ENCODE data around the gene CCR6.
"Not testable (repeated sequence)": the region's sequence is repeated elsewhere in the genome, so short reads cannot be mapped to it uniquely, and the experiment has no call there.

CCR6 gene

GRCh38 chr6:167165858-167166471 lies 43.1 kb downstream of the CCR6 start:
- DNase-seq (ENCODE audit: insufficient read length, low spot score) (no peak), FAIRE-seq (no peak)

GRCh38 chr6:167167699-167168098 lies 44.8 kb downstream of the CCR6 start:
- not testable (repeated sequence) for DNase-seq (ENCODE audit: insufficient read length, low spot score); FAIRE-seq

- FAIRE-seq; DNase-seq (ENCODE audit: insufficient read length, low spot score): not testable (repeated sequence)
These were observed 45.4 kb downstream of the CCR6 start for GRCh38 chr6:167168296-167168695.

- not testable (repeated sequence) for FAIRE-seq; DNase-seq (ENCODE audit: insufficient read length, low spot score)
These were observed 47.0 kb downstream of the CCR6 start for GRCh38 chr6:167169867-167170266.

- DNase-seq (ENCODE audit: insufficient read length, low spot score); FAIRE-seq: not testable (repeated sequence)
These were observed 48.4 kb downstream of the CCR6 start for GRCh38 chr6:167171300-167171699.

GRCh38 chr6:167172011-167172410 lies 49.1 kb downstream of the CCR6 start:
- not testable (repeated sequence) for DNase-seq (ENCODE audit: insufficient read length, low spot score); FAIRE-seq

GRCh38 chr6:167177271-167177670 lies 54.4 kb downstream of the CCR6 start:
- not testable (repeated sequence) for DNase-seq (ENCODE audit: insufficient read length, low spot score); FAIRE-seq

GRCh38 chr6:167178896-167179655 lies 56.2 kb downstream of the CCR6 start:
- not testable (repeated sequence) for FAIRE-seq; DNase-seq (ENCODE audit: insufficient read length, low spot score)

- not testable (repeated sequence) for DNase-seq (ENCODE audit: insufficient read length, low spot score); FAIRE-seq
These were observed 57.2 kb downstream of the CCR6 start for GRCh38 chr6:167180086-167180485.

- DNase-seq (ENCODE audit: insufficient read length, low spot score); FAIRE-seq: not testable (repeated sequence)
These were observed 58.5 kb downstream of the CCR6 start for GRCh38 chr6:167181351-167181750.

- peak; percentile 13 for FAIRE-seq
- not testable (repeated sequence) for DNase-seq (ENCODE audit: insufficient read length, low spot score)
These were observed 60.0 kb downstream of the CCR6 start for GRCh38 chr6:167182913-167183314.

GRCh38 chr6:167185101-167185500 lies 62.2 kb downstream of the CCR6 start:
- not testable (repeated sequence) for DNase-seq (ENCODE audit: insufficient read length, low spot score); FAIRE-seq

GRCh38 chr6:167187275-167187674 lies 64.4 kb downstream of the CCR6 start:
- not testable (repeated sequence) for DNase-seq (ENCODE audit: insufficient read length, low spot score); FAIRE-seq

Data from HTR-8/SVneo (cell line).